Measurements from ENCODE around the gene PKN3.

GRCh38 chr9:128723352-128723865 lies 21.1 kb downstream of the PKN3 start:
- no peak for TF ChIP-seq RAD21 (IDR thresholded peaks at IDR 0.05; ENCODE audit: low read depth)
- TF ChIP-seq YY1 (IDR thresholded peaks at IDR 0.05; ENCODE audit: low read depth) = no peak
- no peak for TF ChIP-seq TEAD4 (IDR thresholded peaks at IDR 0.05)
- no peak for TF ChIP-seq TCF12 (IDR thresholded peaks at IDR 0.05; ENCODE audit: low read depth)
- TF ChIP-seq REST (IDR thresholded peaks at IDR 0.05; ENCODE audit: low read depth) = no peak
- TF ChIP-seq TAF1 (IDR thresholded peaks at IDR 0.05; ENCODE audit: low read depth) = no peak
- TF ChIP-seq CEBPB (IDR thresholded peaks at IDR 0.05) = no peak
- TF ChIP-seq EP300 (IDR thresholded peaks at IDR 0.05; ENCODE audit: borderline replicate concordance) = no peak
